Fibroblast of the conjunctiva (primary cell): Measurements from ENCODE around the gene IFT52.
"Not testable (repeated sequence)": the region's sequence is repeated elsewhere in the genome, so short reads cannot be mapped to it uniquely, and the experiment has no call there.

Experiments
- DNase-seq: peaks from one replicate; pipeline ENCODE4 v3.0.0-alpha.2; 2010; ENCODE audit warnings: low read depth

IFT52 gene

DNA sequence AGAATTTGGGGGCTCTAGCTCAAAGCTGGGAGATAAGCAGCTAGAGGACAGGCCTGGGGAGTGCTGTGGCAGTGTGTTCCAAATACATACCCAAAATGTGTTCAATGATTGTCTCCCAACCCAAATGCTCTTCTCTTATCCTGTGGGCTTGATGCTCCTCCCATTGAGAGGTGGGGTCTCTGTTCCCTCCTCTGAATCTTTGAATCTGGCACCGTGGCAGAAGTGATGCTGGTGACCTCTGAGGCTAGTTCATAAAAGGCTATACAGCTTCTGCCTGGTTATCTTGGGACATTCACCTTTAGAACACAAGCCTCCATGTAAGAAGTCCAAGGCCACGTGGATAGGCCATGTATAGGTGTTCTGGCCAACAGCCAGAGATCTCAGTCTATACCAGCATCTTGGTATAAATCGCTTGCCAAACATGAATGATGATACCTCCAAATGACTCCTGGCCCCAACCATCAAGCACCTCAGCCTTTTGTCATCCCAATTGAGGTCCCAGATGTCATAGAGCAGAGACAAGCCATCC is 60.3 kb downstream of the IFT52 start:
- no peak for DNase-seq

DNA sequence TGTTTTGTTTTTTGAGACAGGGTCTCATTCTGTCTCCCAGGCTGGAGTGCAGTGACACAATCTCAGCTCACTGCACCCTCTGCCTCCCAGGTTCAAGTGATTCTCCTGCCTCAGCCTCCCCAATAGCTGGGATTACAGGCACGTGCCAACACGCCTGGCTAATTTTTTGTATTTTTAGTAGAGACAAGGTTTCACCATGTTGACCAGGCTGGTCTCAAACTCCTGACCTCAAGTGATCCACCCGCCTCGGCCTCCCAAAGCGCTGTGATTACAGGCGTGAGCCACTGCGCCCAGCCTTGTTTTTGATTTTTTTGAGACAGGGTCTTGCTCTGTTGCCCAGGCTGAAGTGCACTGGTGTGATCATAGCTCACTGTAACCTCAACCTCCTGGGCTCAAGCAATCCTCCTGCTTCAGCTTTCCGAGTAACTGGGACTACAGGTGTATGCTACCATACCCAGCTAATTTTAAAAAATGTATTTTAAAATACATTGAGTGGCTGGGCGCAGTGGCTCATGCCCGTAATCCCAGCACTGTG is 61.0 kb downstream of the IFT52 start:
- not testable (repeated sequence) for DNase-seq

DNA sequence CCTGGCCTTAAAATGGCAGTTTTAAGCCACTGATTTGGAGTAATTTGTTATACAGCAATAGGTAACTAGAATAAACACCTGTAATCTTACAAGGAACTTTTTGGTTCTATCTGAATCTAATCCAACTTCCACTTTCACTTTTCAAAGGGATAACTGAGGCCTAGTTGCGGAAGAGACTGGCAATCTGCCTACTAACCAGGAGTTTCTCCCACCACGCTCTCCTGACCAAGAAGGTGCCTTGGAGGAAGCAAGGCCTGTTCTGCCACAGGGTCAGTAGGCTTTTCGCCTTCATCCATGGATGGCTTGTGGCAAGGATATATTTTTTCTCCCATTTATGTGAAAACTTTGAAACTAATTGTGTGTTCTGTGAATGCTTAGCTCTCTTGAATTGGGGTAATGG is 63.2 kb downstream of the IFT52 start:
- DNase-seq = no peak

DNA sequence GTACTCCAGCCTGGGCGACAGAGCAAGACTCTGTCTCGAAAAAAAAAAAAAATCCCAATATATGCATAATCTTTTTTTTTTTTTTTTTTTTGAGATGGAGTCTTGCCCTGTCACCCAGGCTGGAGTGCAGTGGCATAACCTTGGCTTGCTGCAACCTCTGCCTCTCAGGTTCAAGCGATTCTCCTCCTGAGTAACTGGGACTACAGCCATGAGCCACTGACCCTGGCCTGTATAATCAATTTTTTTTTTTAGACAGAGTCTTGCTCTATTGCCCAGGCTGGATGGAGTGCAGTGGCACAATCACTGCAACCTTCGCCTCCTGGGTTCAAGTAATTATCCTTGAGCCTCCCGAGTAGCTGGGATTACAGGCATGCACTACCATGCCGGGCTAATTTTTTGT is 64.4 kb downstream of the IFT52 start:
- not testable (repeated sequence) for DNase-seq

DNA sequence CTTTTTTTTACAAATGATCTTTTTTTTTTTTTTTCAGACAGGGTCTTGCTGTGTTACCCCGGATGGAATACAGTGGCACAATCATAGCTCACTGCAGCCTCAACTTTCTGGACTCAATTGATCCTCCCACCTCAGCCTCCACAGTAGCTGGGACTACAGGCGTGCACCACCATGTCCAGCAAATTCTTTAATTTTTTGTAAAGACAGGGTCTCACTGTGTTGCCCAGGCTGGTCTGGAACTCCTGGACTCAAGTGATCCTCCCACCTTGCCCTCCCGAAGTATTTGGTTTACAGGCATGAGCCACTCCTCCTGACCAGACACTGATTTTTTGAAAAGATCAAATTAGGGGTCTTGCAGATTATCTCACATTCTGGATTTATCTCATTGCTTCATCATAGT is 65.2 kb downstream of the IFT52 start:
- no peak for DNase-seq

DNA sequence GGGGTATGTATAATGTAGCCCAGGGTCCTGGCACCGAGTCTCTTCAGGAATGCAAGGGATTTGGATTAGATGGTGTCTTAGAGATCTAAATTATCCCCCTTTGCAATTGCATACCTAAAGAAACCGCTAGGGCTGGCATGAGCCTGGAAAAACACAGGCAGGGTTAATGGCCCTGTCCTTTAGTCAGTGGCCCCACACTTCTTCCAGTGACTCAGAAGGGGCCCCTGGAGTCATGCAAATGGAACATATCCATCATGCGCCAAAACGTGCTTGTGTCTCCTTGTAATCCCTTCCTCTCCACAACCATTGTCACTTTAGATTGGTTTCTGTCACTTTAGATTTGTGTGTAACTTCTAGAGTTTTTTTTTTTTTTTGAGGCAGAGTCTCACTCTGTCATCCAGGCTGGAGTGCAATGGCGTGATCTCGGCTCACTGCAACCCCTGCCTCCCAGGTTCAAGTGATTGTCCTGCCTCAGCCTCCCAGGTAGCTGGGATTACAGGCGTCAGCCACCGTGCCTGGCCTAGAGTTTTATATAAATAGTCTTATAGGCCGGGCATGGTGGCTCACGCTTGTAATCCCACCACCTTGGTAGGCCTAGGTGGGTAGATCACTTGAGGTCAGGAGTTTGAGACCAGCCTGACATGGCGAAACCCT is 67.5 kb downstream of the IFT52 start:
- DNase-seq = no peak

DNA sequence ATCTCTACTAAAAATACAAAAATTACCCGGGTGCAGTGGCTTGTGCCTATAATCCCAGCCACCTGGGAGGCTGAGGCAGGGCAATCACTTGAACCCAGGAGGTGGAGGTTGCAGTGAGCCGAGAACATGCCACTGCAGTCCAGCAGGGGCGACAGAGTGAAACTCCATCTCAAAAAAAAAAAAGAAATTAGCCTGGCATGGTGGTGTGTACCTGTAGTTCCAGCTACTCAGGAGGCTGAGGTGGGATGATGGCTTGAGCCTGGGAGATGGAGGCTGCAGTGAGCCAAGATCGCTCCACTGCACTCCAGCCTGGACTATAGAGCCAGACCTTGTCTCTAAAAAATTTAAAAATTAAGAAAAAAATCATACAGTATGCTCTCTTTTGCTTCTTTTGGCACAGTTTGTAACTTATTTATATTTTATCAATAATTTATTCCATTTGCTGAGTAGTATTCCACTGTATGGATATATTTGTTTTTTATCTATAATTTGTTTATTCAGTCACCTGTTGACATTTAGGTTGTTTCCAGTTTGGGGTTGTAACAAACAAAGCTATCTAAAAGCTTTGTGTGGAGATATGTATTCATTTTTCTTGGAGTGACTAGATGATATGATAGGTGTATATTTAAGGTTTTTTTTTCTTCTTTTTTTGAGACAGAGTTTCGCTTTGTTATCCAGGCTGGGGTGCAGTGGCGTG is 68.1 kb downstream of the IFT52 start:
- no peak for DNase-seq

DNA sequence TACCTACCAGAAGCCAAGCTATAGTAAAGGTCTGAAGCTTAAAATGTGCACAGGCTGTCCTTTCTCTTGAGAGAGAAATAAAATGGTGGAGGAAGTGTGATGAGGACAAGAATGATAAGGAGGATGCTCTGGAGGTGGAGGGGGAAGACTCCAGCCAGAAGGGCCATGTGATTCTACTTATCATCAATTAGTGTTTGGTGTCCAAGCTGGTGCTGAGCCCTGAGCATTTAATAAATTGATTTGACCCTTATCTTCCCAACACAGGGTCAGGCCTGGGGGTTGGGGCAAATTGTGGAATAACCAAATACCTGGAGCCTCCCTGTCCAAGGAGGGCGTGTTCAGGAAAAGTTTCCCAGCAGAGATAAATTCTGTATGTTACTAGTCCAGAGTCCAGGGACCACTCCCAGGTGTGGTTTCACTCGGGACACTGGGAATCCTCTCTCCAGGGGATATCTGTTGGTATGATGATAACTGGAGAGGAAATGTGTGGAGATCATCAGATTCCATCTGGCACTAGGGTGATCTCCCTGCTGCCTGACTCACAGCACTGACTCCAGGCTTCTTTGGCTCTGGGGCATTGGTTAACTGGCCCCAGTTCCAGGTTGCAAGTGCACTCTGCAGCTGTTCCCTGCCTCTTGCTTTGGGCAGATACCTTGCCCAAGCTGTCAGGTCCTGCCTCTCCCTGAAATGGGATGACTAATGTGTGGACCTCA is 72.4 kb downstream of the IFT52 start:
- no peak for DNase-seq

DNA sequence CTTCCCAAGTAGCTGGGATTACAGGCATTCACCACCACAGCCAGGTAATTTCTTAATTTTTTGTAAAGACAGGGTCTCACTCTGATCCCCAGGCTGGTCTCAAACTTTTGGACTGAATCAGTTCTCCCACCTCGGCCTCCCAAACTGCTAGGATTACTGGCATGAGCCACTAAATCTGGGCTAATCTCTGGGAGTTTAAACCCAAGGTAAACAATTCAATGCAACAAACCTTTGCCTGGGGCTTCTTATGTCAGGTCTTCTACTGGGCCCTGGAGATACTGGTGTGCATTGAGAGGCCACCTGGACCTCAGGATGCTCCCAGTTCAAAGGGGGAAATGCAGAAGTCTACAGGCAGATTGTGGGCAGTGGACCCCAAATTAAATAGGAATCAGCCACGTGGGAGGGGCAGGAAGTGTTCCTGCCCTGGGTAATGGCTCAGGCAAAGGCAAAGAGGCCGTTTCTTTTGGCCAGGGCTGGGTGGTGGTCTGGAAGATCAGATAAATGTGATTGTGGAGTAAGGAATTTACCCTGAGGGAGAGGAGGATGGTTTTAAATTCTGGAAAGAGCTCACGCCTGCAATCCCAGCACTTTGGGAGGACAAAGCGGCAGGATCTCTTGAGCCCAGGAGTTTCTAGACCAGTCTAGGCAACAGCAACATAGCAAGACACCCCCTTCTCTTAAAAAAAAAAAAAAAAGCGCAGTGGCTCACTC is 74.9 kb downstream of the IFT52 start:
- no peak for DNase-seq

DNA sequence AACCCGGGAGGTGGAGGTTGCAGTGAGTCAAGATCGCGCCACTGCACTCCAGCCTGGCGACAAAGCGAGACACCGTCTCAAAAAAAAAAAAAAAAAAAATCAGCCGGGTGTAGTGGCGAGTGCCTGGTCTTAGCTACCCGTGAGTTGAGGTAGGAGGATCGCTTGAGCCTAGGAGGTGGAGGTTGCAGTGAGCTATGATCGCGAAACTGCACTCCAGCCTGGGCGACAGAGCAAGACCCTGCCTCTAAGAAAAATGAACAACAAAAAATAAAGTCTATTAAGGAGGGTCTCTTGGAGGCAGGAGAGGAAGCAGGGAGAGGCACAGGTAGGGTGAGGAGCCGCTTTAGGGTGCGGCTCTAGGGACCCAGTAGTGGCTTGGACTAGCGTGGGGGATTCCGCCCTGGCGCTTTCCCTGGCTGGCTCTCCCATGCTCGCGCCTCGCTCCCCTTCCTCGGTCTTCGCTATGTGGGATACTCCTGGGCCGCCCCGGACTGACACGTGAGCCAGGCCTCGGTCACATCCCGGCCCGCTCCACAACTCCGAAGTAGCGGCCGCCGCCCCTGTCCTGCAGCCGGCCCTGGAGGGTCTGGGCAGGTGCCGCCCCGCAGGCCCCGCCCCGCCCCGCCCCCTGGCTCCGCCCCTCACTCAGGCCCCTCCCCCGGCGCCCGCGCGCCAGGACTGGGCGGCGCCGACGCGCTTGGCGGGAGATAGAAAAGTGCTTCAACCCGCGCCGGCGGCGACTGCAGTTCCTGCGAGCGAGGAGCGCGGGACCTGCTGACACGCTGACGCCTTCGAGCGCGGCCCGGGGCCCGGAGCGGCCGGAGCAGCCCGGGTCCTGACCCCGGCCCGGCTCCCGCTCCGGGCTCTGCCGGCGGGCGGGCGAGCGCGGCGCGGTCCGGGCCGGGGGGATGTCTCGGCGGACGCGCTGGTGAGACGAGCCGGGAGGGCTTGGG is 75.9 kb downstream of the IFT52 start, which contains the start of gene MYBL2:
Gene MYBL2, plus strand, starts transcription at position 739 of the 953 bp plus-strand sequence. Its CDS starts 170 bp downstream, at position 909.
- no peak for DNase-seq

DNA sequence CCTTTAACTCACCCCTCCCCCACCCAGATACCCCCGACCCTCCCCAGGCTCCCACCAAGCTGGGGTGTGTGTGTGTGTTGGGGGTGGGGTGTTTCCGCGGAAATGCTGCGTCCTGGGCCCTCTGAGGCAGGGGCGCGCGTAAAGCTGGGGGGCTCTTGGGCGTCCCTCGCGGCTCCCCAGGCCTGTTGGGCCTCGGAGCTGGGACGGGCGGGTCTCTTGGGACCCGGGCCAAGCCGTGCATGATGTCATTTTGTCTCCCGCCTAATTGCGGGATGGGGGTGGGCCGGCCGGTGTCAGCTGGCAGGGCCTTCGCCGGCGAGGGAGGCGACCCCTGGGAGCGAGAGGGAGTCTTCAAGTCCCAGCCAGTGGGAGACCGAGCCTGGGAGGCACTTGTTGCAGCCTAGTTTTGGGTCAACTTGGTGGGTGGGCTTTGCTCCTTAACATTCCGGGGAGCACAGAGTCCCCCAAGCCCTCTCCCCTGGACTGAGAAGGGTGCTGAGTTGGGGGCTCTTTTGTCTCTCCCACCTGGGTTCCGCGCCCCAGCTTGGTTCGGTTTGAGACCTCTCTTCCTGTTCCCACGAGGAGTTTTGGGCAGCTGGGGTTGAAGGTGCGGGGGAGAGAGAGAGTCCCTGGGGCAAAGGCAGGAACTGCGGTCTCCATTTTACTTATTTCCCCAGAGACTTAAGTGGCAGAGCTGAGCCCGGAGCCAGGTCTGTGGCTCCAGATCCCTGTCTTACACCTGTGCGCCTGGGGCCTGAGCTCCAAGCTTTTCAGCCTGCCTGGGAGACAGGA is 76.8 kb downstream of the IFT52 start:
- no peak for DNase-seq

DNA sequence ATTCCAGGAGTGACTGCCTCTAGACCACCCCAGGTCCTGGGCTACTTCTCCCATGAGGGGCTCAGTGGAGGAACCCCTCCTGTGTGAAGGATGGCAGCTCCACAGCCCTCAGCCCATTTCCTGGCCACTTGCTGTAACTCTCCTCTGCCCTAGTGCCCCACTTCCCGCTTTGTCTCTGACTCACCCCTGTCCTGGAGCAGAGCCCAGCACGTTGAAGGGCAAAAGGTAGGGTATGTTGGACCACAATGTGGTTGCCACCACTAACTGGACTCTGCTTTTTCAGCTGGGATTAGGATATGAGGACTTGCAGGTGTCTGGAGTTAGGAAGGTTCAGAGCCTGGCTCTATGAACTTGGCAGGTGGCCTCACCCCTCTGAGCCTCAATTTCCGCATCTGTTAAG is 78.6 kb downstream of the IFT52 start:
- no peak for DNase-seq

DNA sequence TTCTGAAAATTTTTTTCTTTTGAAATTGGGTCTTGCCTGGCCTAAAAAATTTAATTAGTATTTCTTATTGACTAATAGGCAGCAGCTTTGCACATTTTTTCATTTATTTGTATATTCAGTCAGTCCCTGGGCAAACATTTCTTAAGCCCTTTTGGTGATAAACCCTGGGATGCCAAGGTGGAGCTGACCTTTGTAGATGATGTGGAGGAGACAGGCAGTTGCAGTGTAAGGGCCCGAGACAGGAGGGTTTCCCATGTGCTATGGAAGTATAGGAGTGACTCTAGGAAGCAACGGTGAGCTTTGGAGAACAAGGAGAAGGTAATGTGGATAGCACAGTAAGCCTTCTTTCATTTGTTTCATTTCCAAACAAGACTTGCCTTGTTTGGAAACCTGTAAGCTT is 79.7 kb downstream of the IFT52 start:
- no peak for DNase-seq

DNA sequence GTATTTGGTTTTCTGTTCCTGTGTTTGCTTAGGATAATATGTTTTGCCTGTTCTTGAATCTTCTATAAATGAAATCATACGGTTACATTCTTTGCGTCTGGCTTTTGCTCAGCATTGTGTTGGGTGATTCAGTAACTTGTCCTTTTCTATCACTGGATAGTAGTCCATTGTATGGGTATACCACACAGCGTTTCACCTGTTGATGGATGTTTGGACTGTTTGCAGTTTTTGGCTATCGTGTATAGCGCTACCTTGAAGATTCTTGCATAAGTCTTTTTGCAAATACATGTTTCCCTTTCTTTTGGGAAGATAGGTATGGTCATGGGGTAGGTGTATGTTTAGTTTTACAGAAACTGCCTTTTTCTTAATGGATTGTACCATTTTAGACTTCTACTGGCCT is 85.6 kb downstream of the IFT52 start:
- DNase-seq = no peak

DNA sequence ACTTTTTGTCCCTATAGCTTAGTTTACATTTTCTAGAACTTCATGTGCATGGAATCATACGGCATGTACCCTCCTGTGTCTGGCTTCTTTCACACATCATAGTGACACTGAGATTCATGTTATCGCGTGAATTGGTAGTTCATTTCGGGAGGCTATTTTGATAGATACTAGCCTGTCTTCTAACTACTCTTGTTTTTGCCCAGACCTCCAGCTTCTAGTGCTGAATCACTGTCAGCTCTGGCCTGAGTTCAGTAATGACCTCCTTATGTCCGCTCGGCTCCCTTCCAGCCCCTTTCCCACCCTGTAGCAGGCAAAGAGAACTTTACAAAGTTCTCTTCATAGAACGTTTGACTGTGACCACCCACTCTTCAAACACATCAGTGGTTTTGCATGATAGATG is 90.2 kb downstream of the IFT52 start:
- DNase-seq = no peak

DNA sequence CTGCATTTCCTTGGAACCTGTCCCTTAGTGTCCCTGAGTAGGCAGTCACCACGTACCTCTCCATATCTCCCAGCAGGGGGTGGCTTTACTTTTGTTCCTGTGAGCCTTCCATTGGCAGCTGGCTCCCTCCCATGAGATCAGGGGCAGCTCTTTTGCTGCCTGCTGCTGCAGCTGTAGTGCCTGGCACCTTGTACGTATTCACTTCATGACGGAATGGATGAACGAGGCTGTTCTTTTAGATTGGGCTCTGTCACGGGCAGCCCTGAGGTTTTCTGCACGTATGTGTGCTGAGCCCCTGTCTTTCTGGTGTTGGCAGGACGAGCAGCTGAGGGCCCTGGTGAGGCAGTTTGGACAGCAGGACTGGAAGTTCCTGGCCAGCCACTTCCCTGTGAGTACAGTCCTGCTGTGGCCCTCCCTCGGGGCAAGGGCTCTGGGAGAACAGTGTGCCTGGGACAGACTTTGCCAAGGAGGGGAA is 90.8 kb downstream of the IFT52 start:
- no peak for DNase-seq

DNA sequence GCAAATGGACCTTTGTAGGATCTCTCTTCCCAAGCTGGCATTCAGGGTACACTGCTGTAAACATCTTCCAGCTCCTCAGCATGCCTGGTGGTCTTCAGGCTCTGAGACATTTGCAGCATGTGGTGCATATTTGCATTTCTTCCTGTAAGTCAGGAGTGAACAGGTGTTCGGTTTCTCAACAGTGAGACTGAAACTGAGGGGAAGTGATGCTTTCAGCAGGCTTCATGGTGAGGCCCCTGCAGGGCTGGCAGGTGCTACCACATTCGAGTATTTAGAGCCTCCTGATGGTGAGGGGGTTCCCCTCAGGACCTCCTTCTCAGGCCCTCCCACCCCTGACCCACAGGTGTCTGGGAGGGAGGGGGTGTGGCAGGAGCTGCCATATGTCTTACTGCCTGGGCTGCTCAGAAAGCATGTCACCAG is 91.3 kb downstream of the IFT52 start:
- DNase-seq = no peak

DNA sequence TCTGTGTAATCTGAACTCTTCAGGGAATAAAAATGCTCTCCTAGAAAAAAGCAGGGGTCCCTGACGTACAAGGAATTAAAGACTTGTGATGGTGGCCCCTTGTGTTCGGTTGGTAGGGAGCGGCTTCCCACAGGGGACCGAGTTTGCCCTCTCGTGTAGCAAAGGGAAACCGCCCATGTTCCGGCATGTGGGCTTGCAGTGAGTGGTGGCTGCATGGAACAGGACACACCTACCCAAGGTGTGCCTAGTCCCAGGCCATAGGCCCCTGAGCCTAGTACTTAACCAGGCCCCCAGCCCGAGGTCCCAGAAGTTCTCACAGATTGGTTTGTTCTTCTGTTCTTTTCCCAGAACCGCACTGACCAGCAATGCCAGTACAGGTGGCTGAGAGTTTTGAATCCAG is 91.7 kb downstream of the IFT52 start:
- DNase-seq = no peak

DNA sequence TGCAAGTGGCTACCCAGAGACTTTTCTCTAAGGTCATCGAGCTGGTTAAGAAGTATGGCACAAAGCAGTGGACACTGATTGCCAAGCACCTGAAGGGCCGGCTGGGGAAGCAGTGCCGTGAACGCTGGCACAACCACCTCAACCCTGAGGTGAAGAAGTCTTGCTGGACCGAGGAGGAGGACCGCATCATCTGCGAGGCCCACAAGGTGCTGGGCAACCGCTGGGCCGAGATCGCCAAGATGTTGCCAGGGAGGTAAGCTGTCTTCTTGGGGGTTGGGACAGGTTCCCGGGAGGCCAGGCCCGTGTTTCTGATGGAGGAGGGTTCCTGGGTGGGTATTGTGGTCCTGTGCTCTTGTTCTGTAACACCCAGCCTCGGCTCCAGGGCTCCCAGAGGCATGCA is 96.1 kb downstream of the IFT52 start:
- DNase-seq = no peak

DNA sequence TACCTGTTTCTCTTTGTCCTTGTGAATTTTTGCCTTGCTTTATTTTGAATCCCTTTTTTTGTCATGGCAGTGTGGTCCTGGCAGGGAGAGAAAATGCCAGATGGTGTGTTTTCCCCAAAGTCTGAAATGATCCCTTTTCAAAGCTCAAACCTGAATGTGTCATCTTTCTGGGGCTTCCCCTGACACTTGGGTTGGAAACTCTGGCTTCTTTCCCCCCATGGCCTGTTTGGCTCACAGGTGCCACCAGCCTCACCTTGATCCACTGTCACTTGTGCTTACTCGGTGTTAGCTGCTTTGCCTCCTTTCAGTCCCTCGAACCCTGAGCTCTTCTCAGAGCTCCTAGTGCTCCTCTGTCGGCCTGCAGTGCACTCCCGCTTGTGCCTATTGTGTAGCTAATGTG is 98.4 kb downstream of the IFT52 start:
- no peak for DNase-seq
